Glomerular endothelial cell (primary cell): Measurements from ENCODE around the gene NUDCD3. TPM values are rescaled to one million over a fixed set of nuclear protein-coding genes. Genes with fewer than 3 reads are reported as not detected.

Experiments
- DNase-seq: peaks from one replicate; pipeline ENCODE4 v3.0.0-alpha.2; 2011; ENCODE audit warnings: low read depth, low spot score; ENCODE audit errors: extremely low read depth
- total RNA-seq: library from RNA; depleted of rRNA; stranded (reverse); fragments of >200 nt; gene quantifications from 2 replicates; pipeline ENCODE4 v1.2.3, GENCODE V29; 2015

The NUDCD3 gene
- 84.5 and 90.9 TPM in 2 replicates for total RNA-seq

DNA sequence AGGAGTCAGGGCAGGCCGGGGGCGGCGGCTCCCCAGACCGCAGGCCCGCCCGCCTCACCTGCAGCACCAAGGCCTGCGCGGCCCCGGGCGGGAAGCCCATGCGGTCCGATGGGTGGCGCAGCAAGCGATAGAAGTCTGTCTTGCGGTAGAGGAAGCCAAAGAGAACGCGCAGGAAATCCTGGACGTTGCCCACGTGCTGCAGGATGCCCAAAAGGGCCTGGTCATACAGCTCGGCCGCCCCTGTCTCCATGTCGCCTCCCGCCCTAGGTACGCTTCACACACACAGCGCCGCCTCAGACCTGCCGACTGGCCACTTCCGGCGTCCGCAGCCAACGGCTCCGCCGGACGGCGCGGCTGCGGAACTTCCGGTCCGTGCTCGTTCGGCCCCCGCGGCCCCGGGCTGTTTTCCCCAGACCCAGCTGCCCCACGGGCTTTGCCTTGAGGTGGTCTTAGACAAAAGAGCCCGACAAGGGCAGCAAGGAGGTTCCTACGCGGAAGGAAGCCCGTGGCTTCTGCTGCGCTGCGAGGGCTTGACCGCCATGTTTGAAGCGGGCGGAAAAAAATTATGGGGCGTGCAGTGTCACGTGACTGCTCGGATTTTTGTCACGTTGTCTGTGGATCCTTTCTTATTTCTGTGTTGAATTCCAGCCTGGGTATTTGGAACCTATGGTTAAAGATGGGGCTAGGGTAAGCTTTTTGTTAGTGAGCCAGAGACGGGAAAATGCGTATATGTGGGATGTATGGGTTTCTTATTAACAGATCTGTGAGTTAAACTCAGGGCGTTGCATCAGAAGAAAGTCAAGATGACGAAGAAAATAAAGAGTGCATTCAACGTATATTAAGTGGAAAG lies at the start of gene NUDCD3:
Gene NUDCD3 (minus strand): TSS at position 308 of the 850 bp plus-strand sequence. CDS start 58 bp downstream, at position 250.
- no peak for DNase-seq

DNA sequence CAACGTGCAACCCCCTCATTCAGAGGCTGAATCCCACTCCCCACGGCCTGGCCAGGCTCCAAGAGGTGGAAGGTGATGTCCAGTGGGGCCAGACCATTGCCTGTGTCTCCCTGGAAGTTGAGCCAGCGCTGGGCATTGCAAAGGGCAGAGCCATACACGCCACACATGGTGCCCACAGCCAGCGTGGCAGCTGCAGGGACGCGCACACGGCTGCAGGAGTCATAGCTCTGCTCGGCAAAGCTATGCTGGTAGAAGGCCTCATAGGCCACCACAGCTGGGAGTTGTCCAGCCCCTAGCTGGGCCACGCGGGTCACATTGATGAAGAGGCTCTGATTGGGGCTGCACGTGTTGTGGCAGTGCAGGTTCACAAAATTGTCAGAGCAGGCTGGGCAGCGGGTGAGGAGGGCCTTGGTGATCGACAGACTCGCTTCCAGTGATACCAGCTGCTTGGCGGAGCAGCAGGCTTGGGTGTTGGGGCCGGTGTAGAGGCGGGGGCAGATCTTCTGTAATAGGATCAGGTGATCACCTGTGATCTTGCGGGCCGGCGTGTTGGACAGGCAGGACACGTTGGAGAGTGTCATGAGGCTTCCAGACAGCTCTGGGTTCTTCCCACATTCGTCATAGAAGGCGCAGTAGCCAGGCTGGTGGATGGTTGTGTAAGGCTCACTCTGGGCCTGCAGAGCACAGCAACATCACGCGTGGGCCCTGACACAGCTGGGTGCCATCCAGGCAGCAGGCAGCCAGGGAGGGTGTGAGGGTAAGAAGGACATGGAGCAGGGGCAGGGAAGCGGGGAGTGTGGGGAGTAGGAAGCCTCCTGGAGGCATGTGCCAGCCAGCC lies 49.4 kb upstream of the NUDCD3 start:
- no peak for DNase-seq

DNA sequence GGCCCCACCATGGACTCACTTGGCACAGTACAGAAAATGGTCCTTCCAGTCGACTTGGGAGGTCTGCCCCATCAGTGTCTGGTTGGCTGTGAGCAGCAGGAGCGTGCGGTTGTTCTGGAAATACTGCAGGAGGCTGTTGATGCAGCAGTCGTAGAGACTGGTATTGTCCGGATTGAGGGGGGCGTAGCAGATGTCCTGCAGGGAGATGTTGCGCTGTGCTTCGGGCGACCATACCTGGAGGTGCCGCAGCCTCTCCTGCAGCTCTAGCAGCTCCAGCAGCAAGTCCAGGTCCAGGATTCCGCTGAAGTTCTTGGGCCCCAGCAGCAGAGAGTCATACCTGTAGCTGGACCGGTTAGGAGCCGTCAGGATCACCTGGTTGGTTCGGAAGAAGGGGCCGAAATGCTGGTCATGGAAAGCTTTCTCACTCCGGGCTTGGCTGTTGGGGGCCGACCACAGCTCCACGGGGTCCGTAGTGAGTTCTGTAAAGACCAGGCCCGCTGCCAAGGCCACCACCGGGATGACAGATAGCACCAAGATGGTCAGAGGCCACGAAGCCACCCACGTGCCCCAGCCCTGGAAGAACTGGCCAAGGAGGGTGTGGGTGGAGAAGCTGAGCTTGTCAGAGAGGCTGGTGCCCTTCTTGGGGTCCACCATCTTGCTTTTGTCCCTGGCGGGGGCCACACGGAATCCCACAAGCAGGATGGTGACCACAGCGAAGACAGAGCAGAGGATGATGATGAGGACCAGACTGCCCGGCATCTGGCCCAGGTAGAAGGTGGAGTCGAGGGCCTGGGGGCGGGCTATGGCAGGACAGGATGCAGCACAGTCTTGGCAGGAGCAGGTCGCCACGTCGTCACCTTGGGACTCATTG lies 48.6 kb upstream of the NUDCD3 start:
- DNase-seq = no peak

DNA sequence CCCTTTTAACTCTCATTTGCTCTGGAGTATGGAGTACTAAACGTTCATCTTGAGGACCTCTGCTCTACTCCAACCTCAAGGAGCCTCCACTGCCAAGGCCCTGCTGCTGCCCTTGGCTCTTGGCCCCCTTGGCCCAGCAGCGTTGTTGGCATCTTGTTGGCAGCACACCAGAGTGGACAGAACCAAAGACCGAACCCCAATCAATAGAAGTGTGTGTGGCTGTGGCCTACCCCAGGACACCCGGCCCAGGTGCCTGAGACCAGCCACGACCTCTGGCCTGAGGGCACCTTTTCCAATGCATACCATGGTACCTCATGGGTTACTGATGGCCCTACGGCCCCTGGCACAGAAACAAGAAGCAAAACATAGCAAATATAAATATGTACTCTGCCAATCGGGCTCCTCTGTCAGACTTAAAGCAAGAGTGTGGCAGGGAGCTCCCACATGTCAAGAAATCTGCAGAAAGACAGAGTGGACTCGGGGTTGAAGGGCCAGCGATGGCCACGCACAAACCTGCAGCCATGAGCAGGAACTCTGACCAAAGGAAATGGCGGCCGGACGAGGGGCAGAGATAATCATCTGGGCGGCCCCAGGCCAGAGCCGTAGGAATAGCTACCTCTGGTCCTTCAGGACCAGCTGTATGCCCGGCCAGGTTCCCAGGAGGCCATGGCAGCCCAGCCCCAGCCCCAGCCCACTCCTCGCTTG lies 47.8 kb upstream of the NUDCD3 start:
- no peak for DNase-seq

DNA sequence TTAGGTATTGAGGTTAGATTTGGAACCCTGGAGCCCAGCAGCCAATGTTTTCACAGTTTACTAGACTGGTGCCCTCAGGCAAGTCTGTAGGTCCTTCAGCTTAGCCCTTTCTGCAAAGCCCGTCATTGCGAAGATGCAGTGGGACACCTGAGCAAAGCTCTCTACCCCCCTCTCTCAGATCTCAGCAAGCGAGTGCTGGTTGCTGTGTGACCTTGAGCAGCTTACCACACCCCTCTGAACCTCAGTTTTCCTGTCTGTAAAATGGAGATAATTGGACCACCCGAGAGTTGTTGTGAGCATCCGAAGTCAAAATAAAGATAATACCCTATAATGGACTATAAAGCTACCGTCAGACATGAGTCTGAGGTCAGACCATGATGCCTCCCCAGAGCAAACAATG lies 47.0 kb upstream of the NUDCD3 start:
- DNase-seq = no peak

DNA sequence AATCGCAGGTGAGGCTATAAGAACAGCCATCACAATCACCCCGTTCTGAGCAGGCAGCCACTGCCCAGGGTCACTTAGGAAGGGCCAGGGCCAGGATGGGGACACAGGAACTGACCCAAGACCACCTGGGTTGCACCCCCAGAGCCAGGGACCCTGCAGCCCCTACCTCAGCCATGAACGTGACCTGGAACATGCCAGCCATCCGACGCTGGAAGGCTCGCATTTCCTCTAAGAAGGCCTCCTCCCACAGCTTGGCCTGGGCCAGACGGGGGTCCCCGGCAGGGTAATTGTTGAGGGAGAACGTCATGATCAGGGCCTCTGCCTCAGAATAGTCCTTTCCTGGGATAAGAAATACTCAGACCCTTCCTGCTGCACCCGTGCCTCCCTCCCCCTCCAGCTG lies 45.6 kb upstream of the NUDCD3 start:
- DNase-seq = no peak

DNA sequence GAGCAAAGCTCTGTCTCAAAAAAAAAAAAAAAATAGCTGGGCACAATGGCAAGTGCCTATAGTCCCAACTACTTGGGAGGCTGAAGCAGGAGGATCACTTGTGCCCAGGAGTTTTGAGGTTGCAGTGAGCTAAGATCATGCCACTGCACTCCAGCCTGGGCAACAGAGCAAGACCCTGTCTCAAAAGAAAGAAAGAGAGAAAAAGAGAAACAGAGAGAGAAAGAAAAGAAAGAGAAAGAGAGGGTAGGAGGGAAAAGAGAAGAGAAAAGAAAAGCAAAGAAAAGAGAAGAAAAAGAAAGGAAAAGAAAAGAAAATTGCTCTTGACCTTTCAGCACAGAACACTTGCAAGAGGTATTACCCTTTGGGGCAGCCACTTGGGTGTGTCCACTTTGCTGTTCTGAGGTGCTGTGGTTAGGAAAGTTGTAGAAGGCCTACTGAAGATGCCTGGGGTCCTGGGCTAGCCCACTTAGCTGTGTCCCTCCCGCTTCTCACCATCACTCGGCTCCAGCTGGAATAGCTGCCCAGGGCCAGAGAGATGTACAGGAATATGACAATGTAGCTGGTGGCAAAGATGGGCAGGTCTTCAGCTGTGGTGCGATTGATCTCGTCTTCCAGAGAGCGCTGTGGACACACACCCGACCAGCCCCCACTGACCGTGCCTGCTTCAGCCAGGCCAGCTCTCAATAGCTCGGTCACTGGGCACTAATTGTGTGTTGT lies 45.0 kb upstream of the NUDCD3 start:
- no peak for DNase-seq

DNA sequence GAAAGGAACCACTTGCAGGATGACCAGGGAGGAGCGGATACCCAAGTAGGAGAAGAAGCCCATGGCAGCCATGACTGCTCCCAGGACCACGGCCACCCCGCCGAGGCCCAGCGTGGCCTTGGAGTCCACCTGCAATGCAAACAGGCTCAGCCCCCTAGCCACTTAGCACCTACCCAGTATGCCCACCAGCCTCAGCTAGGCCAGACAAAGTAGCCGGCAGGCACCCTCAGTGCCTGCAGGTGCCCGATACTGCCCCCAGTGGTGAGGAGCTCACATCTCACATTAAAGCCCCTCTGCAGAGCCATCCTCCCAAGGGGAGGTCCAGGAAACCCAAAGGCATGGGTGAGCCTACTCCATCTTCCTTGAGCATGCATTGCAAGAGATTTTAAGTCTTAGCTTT lies 44.0 kb upstream of the NUDCD3 start:
- DNase-seq = no peak

DNA sequence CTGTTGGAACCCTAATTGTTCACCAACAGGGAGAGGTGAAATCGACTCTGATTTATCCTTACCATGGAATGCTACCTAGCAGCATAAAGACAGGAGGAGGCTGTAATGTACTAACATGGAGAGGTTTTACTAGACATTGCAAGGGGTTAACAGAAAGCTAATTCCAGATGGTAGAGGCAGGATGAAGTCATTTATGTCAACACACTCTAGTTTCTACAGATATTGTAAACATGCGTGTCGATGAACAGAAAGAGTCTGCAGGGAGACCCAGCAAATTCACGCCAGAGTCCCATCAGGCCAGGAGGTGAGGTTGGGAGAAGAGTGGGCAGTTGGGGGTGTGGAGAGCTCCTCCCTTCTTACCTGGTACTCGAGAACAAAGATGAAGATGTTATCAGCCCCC lies 43.6 kb upstream of the NUDCD3 start:
- no peak for DNase-seq

DNA sequence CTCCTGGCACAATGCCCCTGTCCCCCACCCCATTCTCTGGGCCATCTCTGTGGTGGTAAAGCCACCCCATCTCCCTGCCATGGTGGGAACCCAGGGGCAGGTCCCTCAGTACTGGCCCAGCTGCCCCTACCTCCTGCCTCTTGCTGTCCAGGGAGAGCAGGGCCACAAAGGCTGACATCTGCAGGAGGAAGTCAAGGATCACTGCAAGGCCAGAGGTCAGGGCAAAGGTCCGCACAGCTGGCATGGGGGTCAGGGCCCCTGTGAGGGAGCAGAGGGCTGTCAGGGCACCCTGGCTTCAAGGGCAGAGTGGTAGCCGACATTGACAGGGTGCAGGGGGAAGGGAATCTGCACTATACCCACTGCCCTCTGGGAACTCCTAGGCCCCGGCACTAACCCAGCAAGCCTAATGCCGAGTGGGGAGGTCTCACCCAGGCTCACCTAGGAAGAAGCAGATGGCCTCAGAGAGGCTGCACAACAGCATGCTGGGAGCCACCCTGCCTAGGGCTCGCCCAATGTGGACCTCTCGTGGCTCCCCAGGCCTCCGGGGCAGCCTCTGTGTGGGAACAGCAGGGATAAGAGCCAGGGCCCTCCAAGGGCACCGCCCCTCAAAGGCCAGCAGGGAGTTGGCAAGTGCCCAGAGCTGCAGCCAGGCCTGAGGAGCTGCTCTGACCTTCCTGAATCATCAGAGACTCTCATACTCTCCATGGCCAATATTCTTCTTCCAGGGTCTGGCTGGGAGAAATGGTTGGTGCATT lies 43.0 kb upstream of the NUDCD3 start:
- DNase-seq = no peak

DNA sequence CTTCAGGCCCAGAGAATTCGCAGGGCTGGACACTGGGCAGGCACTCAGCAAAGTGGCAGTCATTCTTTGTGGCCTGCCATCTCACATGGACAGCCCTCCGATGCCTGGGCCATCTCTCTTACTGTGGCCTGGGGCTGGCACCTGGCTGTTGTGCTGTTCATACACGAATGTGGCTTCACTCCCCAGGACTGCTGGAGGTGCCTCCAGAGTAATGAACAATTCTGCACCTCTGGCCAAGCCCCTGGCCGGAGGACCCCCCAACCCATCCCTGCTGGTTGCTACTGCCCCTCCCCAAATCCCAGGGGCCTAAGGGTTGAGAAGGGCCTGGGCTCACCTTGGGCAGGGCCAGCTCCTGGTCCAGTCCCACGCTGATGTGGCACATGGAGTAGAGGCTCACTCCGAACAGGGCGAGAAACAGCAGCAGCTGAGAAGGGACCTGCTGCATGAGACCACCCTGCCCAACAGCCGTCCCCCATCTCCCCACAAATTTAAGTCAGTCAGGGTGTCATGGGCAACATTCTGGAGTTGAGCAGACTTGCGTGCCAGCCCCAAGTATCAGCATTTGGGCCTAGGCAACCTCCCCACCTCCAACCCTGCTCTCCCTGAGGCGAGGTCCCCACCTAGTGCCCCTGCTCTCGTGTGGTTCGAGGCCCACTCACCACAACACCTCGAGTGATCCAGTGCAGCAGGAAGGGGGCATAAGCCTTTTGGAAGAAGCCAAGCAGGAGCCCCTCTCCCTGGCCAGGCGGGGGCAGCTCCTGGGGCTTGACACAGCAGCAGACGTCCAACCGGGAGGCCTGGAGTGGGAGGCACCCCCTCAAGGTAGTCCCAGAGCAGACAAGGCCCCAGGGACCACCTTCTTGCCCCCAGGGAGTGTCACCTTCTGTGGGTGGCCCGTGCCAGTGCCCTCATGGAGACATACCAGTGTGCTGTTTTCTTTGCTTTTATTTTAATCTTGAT lies 41.2 kb upstream of the NUDCD3 start:
- no peak for DNase-seq

DNA sequence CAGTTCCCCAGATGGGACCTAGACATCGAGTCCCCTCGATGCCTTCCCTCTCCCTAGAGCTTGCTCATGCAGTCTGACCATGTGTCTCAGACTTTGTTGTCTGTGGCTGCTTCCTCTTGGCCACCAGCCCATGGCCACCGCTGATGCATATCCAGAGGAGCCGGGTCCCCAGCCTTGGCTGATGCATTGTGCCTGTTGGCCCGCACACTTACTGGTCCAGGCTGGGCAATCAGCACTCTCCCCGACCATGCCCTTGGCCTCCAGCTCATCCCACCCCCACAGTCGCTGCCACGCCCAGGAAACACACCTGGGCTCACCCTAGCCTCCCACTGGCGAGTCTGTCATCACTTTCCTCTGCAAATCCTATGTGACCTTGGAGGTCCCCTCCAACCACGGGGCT lies 40.5 kb upstream of the NUDCD3 start:
- DNase-seq = no peak

DNA sequence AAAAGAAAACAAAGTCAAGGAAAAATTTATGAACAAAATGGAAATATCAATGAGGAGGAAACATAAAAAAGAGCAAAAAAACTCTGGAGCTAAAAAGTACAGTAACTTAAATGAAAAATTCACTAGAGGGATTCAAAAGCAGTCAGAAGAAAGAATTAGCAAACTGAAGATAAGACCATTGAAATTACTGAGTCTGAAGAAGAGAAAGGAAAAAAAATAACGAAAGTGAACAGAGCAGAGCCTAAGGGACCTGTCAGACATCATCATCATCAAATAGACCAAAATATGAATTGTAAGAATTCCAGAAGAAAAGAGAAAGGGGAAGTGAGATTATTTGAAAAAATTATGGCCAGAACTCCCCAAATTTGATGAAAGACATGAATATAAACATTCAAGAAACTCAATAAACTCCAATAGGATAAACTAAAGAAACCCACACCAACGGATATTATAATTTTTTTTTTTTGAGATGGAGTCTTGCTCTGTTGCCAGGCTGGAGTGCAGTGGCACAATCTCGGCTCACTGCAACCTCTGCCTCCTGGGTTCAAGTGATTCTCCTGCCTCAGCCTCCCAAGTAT lies 34.4 kb upstream of the NUDCD3 start:
- DNase-seq = no peak

DNA sequence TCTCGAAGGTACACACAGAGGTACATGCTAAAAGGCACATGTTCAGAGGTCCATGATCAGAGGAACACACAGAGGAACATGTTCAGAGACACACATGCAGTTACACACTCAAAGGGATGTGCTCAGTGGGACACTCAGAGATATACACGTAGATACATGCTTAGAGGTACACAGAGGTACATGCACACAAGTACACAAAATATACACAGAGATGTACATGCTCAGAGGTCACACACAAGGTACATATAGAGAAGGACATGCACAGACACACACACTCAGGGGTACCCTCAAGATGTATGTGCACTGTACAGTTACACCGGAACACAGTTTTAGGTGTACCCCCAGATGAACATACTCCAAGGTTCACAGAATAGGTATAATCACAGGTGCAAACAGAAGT lies 31.9 kb upstream of the NUDCD3 start:
- DNase-seq = no peak

DNA sequence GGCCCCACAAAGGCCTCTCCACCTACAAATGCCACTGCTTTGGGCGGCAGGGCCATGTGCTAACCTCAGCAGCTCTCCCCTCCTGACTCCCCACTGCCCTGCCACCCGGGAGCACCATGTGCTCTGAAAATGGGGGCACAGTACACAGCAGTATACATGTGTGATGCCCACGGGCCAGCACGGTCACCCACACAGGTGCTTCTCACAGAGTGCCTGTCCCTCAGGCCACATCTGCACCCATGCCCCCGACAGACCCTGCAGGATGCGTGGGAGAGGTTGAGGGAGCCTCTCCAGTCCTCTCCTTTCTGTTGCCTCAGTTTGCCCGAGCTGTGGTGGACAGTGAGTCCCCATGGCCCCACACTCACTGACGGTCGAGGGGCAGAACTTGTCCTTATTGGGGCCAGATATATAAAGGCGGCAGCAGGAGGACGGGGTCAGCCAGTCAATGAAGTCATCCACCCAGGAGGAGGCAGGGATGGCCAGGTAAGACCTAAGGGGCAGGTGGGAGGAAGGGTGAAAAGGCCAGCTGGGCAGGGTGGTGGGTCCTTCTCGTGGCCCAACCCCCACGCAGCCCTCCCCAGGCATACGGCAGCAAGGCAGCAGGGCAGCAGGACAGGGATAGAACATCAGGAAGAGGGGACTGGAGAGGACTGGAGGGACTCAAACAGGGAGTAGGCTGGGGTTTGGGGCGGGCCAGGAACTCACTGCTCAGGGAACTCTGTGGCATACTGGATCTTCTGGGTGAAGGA lies 31.1 kb upstream of the NUDCD3 start:
- no peak for DNase-seq

DNA sequence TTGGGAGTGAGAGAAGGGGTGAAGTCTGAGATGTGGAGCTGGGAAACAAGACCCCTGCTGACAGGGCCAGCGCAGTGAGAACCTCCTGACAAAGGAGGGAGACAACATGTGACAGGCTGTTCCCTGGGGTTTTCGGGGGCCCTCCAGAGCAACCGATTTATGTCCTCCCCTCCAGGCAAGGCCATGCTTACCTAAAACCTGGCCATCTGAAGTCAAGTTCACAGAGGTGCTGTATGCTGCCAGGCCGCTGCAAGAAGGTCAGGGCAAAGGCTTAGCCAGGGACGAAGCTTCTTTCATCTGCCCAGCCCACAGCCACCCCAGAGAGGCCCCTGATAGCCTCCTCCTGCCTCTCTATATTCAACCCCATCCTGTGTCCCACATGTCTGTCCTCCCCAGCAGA lies 30.1 kb upstream of the NUDCD3 start:
- no peak for DNase-seq

DNA sequence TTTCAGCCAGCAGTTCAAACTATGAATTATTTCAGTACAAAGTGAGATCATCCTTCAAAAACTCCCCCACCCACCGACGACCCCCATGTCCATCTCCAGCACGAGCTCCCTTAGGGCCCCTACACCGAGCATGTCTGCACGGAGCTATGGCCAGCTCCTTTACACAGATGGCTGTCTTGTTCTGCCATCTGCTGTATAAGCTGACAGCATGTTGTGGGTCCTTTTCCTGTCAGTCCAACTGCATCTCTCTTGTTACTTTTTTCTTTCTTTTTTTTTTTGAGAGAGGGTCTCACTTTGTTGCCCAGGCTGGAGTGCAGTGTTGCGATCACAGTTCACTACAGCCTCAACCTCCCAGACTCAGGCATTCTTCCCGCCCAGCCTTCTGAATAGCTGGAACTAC lies 29.1 kb upstream of the NUDCD3 start:
- no peak for DNase-seq
